Smooth muscle cell (in vitro differentiated cells): ENCODE data around the gene CELSR1. TPM values are rescaled to one million over a fixed set of nuclear protein-coding genes. Genes with fewer than 3 reads are reported as not detected.

Experiments
- DNase-seq: peaks from one replicate; lab custom pipeline; 2025; ENCODE audit not compliant: unreplicated experiment; lab: John Stamatoyannopoulos, UW
- H2AFZ ChIP-seq: fragments of 200-600 bp; sonication (generic); 2 replicates; pipeline ENCODE4 v1.6.0; 2016; ENCODE audit warnings: antibody characterized with exemption, low read depth, mild to moderate bottlenecking
- H3F3A ChIP-seq: fragments of 200-600 bp; sonication (generic); 2 replicates; pipeline ENCODE4 v1.6.0; 2017; ENCODE audit warnings: antibody characterized with exemption, low read depth
- H3K27ac ChIP-seq: fragments of 200-600 bp; sonication (generic); 2 replicates; pipeline ENCODE4 v1.5.1; 2016; ENCODE audit warnings: low read depth, mild to moderate bottlenecking
- H3K27me3 ChIP-seq: fragments of 200-600 bp; sonication (generic); 2 replicates; pipeline ENCODE4 v1.6.1; 2016; ENCODE audit warnings: low read depth, mild to moderate bottlenecking
- H3K36me3 ChIP-seq: fragments of 200-600 bp; sonication (generic); 2 replicates; pipeline ENCODE4 v1.5.1; 2016; ENCODE audit warnings: low read depth
- H3K4me1 ChIP-seq: fragments of 200-600 bp; sonication (generic); 2 replicates; pipeline ENCODE4 v1.5.1; 2016; ENCODE audit warnings: low read depth
- H3K4me2 ChIP-seq: fragments of 200-600 bp; sonication (generic); 2 replicates; pipeline ENCODE4 v1.6.0; 2016; ENCODE audit warnings: mild to moderate bottlenecking
- H3K4me3 ChIP-seq: fragments of 200-600 bp; sonication (generic); 2 replicates; pipeline ENCODE4 v1.5.1; 2016; ENCODE audit warnings: mild to moderate bottlenecking
- H3K79me2 ChIP-seq: fragments of 200-600 bp; sonication (generic); 2 replicates; pipeline ENCODE4 v1.6.0; 2016; ENCODE audit warnings: low read depth, mild to moderate bottlenecking
- H3K9ac ChIP-seq: fragments of 200-600 bp; sonication (generic); 2 replicates; pipeline ENCODE4 v1.6.0; 2016; ENCODE audit warnings: low read depth
- H3K9me3 ChIP-seq: fragments of 200-600 bp; sonication (generic); replicated peaks from 2 replicates; pipeline ENCODE4 v1.5.1; 2016; ENCODE audit warnings: low read depth
- H4K20me1 ChIP-seq: fragments of 200-600 bp; sonication (generic); 2 replicates; pipeline ENCODE4 v1.6.0; 2016; ENCODE audit warnings: low read depth
- CTCF ChIP-seq: fragments of 200-600 bp; sonication (generic); IDR thresholded peaks from 2 replicates; pipeline ENCODE4 v1.5.1; 2017; ENCODE audit warnings: borderline replicate concordance, mild to moderate bottlenecking, antibody characterized with exemption; ENCODE audit not compliant: insufficient read depth, poor library complexity, severe bottlenecking
- WGBS: methylation state at CpG from one replicate; pipeline ENCODE4 v1.1.7; 2016; ENCODE audit warnings: low lambda C conversion rate; 5-methylcytosine and 5-hydroxymethylcytosine counted together
- polyA plus RNA-seq: library from polyadenylated mRNA; unstranded; fragments of >200 nt; fragmentation: Nextera tagmentation; extraction: Ambion mirVana; gene quantifications from 2 replicates; pipeline ENCODE4 v1.2.1, GENCODE V29; 2016
- total RNA-seq: library from RNA; depleted of rRNA; stranded (reverse); fragments of >200 nt; gene quantifications from 2 replicates; pipeline ENCODE4 v1.2.3, GENCODE V29; 2014

The CELSR1 gene
- total and polyA plus RNA-seq, 2 experiments from 2014 or later = 3.6 to 15.2 TPM

GRCh38 chr22:46479046-46479445 is 58.4 kb downstream of the CELSR1 start:
- Histone ChIP-seq H3K27ac (no peak overlapping the region), H4K20me1 (no peaks in the 10 kb centered on the region), H3K9ac (no peak overlapping the region), H3K9me3 (peaks cover 4% of the 10 kb centered on the region), H3F3A (no peaks in the 10 kb centered on the region), H3K4me2 (no peak overlapping the region), H3K4me1 (no peaks in the 10 kb centered on the region), H3K4me3 (no peak overlapping the region), H3K79me2 (no peaks in the 10 kb centered on the region), H3K36me3 (no peaks in the 10 kb centered on the region), H2AFZ (no peak overlapping the region), H3K27me3 (no peaks in the 10 kb centered on the region)
- WGBS = 85% methylated on average over 16 of the region's 16 CpGs
- no peak for TF ChIP-seq CTCF
- no peak for DNase-seq

GRCh38 chr22:46478083-46478551 is 59.3 kb downstream of the CELSR1 start:
- Histone ChIP-seq H3K4me1 (no peaks in the 10 kb centered on the region), H3K36me3 (no peaks in the 10 kb centered on the region), H3K27ac (no peak overlapping the region), H3K9me3 (peaks cover 4% of the 10 kb centered on the region), H2AFZ (no peak overlapping the region), H3K27me3 (no peaks in the 10 kb centered on the region), H3K4me3 (no peak overlapping the region), H4K20me1 (no peaks in the 10 kb centered on the region), H3K79me2 (no peaks in the 10 kb centered on the region), H3K4me2 (no peak overlapping the region), H3F3A (no peaks in the 10 kb centered on the region), H3K9ac (no peak overlapping the region)
- DNase-seq = no peak
- TF ChIP-seq CTCF = no peak
- 97% methylated on average over 17 of the region's 17 CpGs for WGBS

- Histone ChIP-seq H3F3A (no peaks in the 10 kb centered on the region), H4K20me1 (no peaks in the 10 kb centered on the region), H3K4me1 (no peaks in the 10 kb centered on the region), H3K27ac (no peak overlapping the region), H3K4me3 (no peak overlapping the region), H3K79me2 (no peaks in the 10 kb centered on the region), H3K27me3 (no peaks in the 10 kb centered on the region), H3K9me3 (peaks cover 4% of the 10 kb centered on the region), H3K9ac (no peak overlapping the region), H3K36me3 (no peaks in the 10 kb centered on the region), H2AFZ (no peak overlapping the region), H3K4me2 (no peak overlapping the region)
- no peak for TF ChIP-seq CTCF
- 92% methylated on average over 8 of the region's 8 CpGs for WGBS
- no peak for DNase-seq
These were observed 60.9 kb downstream of the CELSR1 start for GRCh38 chr22:46476547-46476941.

- Histone ChIP-seq H2AFZ (no peak overlapping the region), H3K4me1 (no peaks in the 10 kb centered on the region), H3K79me2 (no peaks in the 10 kb centered on the region), H3K9me3 (peaks cover 4% of the 10 kb centered on the region), H3K27ac (no peak overlapping the region), H3K27me3 (no peaks in the 10 kb centered on the region), H3K4me2 (no peak overlapping the region), H3F3A (no peaks in the 10 kb centered on the region), H3K4me3 (no peak overlapping the region), H3K36me3 (no peaks in the 10 kb centered on the region), H3K9ac (no peak overlapping the region), H4K20me1 (no peaks in the 10 kb centered on the region)
- 96% methylated on average over 20 of the region's 20 CpGs for WGBS
- DNase-seq = no peak
- no peak for TF ChIP-seq CTCF
These were observed 63.4 kb downstream of the CELSR1 start for GRCh38 chr22:46473896-46474557.
